Measurements from ENCODE around the gene DDN. TPM values are rescaled to one million over a fixed set of nuclear protein-coding genes. Genes with fewer than 3 reads are reported as not detected.
A peak's percentile ranks its signal among the peaks of the same experiment; 100 is the strongest.

DDN gene
- polyA plus RNA-seq (2013) = 0.12 and 0.18 TPM in 2 replicates

DNA sequence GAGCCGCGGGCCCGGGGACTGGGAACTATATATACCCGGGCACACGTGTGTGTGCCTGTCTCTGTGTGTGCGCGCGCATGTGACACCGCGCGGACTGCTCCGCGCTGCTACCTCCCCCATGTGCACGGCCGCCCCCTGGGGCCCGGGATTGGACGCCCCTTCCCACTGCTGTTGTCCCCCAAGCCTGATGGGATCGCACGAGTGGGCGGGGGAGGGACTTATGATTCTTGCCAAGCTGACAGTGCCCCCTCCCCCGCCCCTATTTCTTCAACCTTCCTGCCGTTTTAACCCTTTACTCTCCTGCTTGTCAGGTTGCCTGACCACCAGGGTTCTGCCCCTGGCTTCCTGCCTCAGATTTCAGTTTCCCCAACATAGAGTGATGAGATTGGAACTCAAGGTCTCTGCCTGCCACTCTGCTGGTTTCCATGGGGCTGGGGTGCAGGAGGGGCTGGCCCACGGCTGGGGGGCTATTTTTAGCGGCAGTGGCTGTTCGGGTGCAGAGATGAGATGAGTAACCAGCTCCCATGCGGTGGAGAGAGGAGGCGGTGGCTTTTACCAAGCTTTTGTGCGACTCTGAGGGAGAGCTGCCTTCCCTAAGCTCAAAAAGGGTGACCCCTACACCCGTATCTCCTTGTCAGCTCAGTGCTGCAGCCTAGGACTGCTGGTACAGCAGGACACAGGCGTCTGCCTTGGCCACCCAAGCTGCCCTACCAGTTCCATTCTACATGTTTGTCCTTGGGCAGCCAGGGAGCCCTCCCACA lies at the start of gene DDN:
Gene DDN (minus strand): TSS at position 5 of the 761 bp plus-strand sequence. CDS start 88 bp downstream, outside the sequence.
- H4K91ac ChIP-seq (ENCODE audit: low read depth, low read length) = no peak within 1 kb of the TSS
- no peak within 1 kb of the TSS for H2BK5ac ChIP-seq (ENCODE audit: low read depth, low read length, poor library complexity)
- no peak within 1 kb of the TSS for H3K9ac ChIP-seq (ENCODE audit: low read length)
- no peak within 1 kb of the TSS for H3K27ac ChIP-seq (ENCODE audit: low read depth, low read length)
- H3K4me3 ChIP-seq (ENCODE audit: low read depth, low read length) = no peak within 1 kb of the TSS
- peak within 1 kb of the TSS; percentile 61 for H2AFZ ChIP-seq (ENCODE audit: insufficient read depth, low read length, poor library complexity)
- no peak within 1 kb of the TSS for H2BK12ac ChIP-seq (ENCODE audit: low read length)
- H3K27me3 ChIP-seq (ENCODE audit: insufficient read depth, low read length) = peaks cover 35% of the 10 kb centered on the region
- no peak within 1 kb of the TSS for H2AK5ac ChIP-seq (ENCODE audit: low read length)
- H3K18ac ChIP-seq (ENCODE audit: low read length) = no peak within 1 kb of the TSS
- peak; percentile 36 to 56 for DNase-seq
- H4K12ac ChIP-seq (ENCODE audit: low read depth, low read length) = no peak within 1 kb of the TSS
- no peaks in the 10 kb centered on the region for H3K79me2 ChIP-seq (ENCODE audit: control insufficient read depth, insufficient read depth, low read length, poor library complexity)
- no peak within 1 kb of the TSS for H3K14ac ChIP-seq (ENCODE audit: low read length)
- peaks cover 21 to 28% of the 10 kb centered on the region in 2 experiments for H3K36me3 ChIP-seq (ENCODE audit: control insufficient read depth in 1 of 2, insufficient read depth in 2 of 2, low read length in 2 of 2)
- peak within 1 kb of the TSS; percentile 49 for H4K8ac ChIP-seq (ENCODE audit: low read depth, low read length)
- H3K79me1 ChIP-seq (ENCODE audit: low read length) = no peaks in the 10 kb centered on the region
- no peak within 1 kb of the TSS for H3K23ac ChIP-seq (ENCODE audit: low read length)
- H3K4ac ChIP-seq (ENCODE audit: low read depth, low read length) = no peak within 1 kb of the TSS
- no CpG with 5 or more reads among the region's 30 CpGs for WGBS (ENCODE audit: extremely low coverage, insufficient coverage, insufficient read length)
- peaks cover 24 to 27% of the 10 kb centered on the region in 2 experiments for H3K4me1 ChIP-seq (ENCODE audit: control insufficient read depth in 1 of 2, insufficient read depth in 2 of 2, low read length in 2 of 2)
- peak within 1 kb of the TSS; percentile 70 for H3K4me2 ChIP-seq (ENCODE audit: low read length)
- H3K9me3 ChIP-seq (ENCODE audit: insufficient read depth, low read depth, low read length) = peaks cover 3% of the 10 kb centered on the region
- H2BK120ac ChIP-seq (ENCODE audit: insufficient read depth, low read length, poor library complexity) = no peak within 1 kb of the TSS

DNA sequence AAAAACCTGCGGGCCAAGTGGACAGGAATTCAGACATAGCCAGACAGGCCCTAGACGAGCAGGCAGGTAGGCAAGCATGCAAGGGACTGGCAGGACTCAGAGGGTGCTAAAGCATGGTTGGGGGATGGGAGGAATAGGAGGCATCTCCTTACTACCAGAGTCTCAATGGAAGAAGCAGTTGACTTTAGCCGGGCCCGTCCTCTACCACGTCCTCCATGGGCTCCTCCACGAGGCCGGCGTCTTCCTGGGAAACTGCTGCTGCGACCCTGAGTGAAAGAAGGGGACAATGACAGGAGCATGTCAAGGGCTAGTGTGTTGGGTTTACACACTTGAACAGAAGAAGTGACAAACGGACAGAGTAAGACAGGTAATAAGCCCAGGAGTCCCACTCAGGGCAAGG lies 49.8 kb upstream of the DDN start:
- no peak overlapping the region for H3K4ac ChIP-seq (ENCODE audit: low read depth, low read length)
- no peaks in the 10 kb centered on the region for H3K79me1 ChIP-seq (ENCODE audit: low read length)
- H4K91ac ChIP-seq (ENCODE audit: low read depth, low read length) = no peak overlapping the region
- H3K9ac ChIP-seq (ENCODE audit: low read length) = no peak overlapping the region
- no peak overlapping the region for H2AK5ac ChIP-seq (ENCODE audit: low read length)
- no peak overlapping the region for H4K8ac ChIP-seq (ENCODE audit: low read depth, low read length)
- no peak overlapping the region for H3K23ac ChIP-seq (ENCODE audit: low read length)
- no peak overlapping the region for H2BK120ac ChIP-seq (ENCODE audit: insufficient read depth, low read length, poor library complexity)
- no peak overlapping the region for H3K18ac ChIP-seq (ENCODE audit: low read length)
- H3K27me3 ChIP-seq (ENCODE audit: insufficient read depth, low read length) = no peaks in the 10 kb centered on the region
- H3K9me3 ChIP-seq (ENCODE audit: insufficient read depth, low read depth, low read length) = no peaks in the 10 kb centered on the region
- no peak overlapping the region for H3K4me2 ChIP-seq (ENCODE audit: low read length)
- WGBS (ENCODE audit: extremely low coverage, insufficient coverage, insufficient read length) = no CpG with 5 or more reads among the region's 10 CpGs
- no peak overlapping the region for H2AFZ ChIP-seq (ENCODE audit: insufficient read depth, low read length, poor library complexity)
- H3K4me1 ChIP-seq (ENCODE audit: control insufficient read depth in 1 of 2, insufficient read depth in 2 of 2, low read length in 2 of 2) = no peaks in the 10 kb centered on the region
- no peak for DNase-seq
- H3K79me2 ChIP-seq (ENCODE audit: control insufficient read depth, insufficient read depth, low read length, poor library complexity) = no peaks in the 10 kb centered on the region
- no peak overlapping the region for H4K12ac ChIP-seq (ENCODE audit: low read depth, low read length)
- no peak overlapping the region for H2BK5ac ChIP-seq (ENCODE audit: low read depth, low read length, poor library complexity)
- no peak overlapping the region for H3K14ac ChIP-seq (ENCODE audit: low read length)
- H3K4me3 ChIP-seq (ENCODE audit: low read depth, low read length) = no peak overlapping the region
- no peak overlapping the region for H2BK12ac ChIP-seq (ENCODE audit: low read length)
- H3K27ac ChIP-seq (ENCODE audit: low read depth, low read length) = no peak overlapping the region
- peaks cover 84 to 94% of the 10 kb centered on the region in 2 experiments for H3K36me3 ChIP-seq (ENCODE audit: control insufficient read depth in 1 of 2, insufficient read depth in 2 of 2, low read length in 2 of 2)

DNA sequence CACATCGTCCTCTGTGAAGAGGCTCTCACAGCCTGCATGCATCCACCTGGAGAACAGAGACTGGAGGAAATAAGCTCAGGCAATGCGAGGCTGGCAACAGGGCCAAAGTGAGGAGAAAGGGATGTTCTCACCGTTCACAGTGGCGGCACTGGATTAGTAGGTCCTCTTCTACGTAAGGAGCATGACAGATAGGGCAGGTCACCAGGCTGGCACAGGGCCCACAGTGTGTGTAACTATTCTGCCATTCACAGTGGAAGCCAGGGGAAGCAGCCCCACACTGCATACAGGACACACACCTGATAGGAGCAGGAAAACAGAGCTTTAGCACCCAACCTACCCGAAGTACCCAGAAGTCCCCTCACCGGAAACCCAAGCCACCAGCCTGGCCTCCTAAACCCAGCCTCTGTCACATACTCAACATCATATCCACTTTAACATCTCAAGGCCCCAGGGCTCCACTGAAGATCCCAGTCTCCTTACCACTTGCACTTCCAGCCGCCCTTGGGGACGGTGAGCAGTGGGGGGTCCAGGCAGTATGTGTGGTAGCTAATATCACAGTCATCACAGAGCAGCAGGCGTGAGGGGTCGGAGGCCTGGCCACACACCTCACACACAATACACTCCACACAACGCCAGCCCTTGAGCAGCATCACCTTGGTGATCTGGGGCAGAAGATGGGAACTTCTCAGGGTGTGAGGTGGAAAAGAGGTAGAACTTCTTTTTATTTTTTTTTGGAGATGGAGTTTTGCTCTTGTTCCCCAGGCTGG lies 47.1 kb upstream of the DDN start:
- H3K18ac ChIP-seq (ENCODE audit: low read length) = no peak overlapping the region
- H3K14ac ChIP-seq (ENCODE audit: low read length) = no peak overlapping the region
- H3K4me3 ChIP-seq (ENCODE audit: low read depth, low read length) = no peak overlapping the region
- no peaks in the 10 kb centered on the region for H3K79me2 ChIP-seq (ENCODE audit: control insufficient read depth, insufficient read depth, low read length, poor library complexity)
- no peak overlapping the region for H2BK12ac ChIP-seq (ENCODE audit: low read length)
- no peak overlapping the region for H3K4me2 ChIP-seq (ENCODE audit: low read length)
- DNase-seq = no peak
- H3K27ac ChIP-seq (ENCODE audit: low read depth, low read length) = no peak overlapping the region
- no CpG with 5 or more reads among the region's 12 CpGs for WGBS (ENCODE audit: extremely low coverage, insufficient coverage, insufficient read length)
- H3K4me1 ChIP-seq (ENCODE audit: control insufficient read depth in 1 of 2, insufficient read depth in 2 of 2, low read length in 2 of 2) = no peaks in the 10 kb centered on the region
- H4K8ac ChIP-seq (ENCODE audit: low read depth, low read length) = no peak overlapping the region
- no peaks in the 10 kb centered on the region for H3K79me1 ChIP-seq (ENCODE audit: low read length)
- no peak overlapping the region for H4K91ac ChIP-seq (ENCODE audit: low read depth, low read length)
- no peak overlapping the region for H3K9ac ChIP-seq (ENCODE audit: low read length)
- H4K12ac ChIP-seq (ENCODE audit: low read depth, low read length) = no peak overlapping the region
- H3K23ac ChIP-seq (ENCODE audit: low read length) = no peak overlapping the region
- H2AFZ ChIP-seq (ENCODE audit: insufficient read depth, low read length, poor library complexity) = no peak overlapping the region
- no peak overlapping the region for H3K4ac ChIP-seq (ENCODE audit: low read depth, low read length)
- H3K36me3 ChIP-seq (ENCODE audit: control insufficient read depth in 1 of 2, insufficient read depth in 2 of 2, low read length in 2 of 2) = peaks cover 85 to 94% of the 10 kb centered on the region in 2 experiments
- no peaks in the 10 kb centered on the region for H3K27me3 ChIP-seq (ENCODE audit: insufficient read depth, low read length)
- no peaks in the 10 kb centered on the region for H3K9me3 ChIP-seq (ENCODE audit: insufficient read depth, low read depth, low read length)
- no peak overlapping the region for H2AK5ac ChIP-seq (ENCODE audit: low read length)
- H2BK5ac ChIP-seq (ENCODE audit: low read depth, low read length, poor library complexity) = no peak overlapping the region
- no peak overlapping the region for H2BK120ac ChIP-seq (ENCODE audit: insufficient read depth, low read length, poor library complexity)

DNA sequence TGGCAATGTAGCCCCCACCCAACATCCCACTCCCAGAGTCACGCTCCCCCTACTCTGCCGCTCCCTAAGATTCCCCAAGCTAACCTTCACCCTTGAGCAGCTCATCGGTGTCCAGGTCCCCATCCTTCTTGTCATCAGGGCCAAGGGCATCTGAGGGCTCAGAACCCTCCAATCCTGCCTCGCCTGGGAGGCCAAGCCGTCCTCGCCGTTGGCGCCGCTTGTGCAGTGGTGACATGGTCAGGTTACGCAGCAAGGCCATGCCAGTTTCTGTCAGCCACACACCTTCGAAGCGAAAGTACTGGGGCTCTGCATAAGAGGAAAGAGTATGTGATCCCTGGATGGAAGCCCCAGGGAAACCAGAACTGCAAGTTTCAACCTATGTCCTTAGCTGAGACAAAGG lies 45.5 kb upstream of the DDN start:
- no peaks in the 10 kb centered on the region for H3K27me3 ChIP-seq (ENCODE audit: insufficient read depth, low read length)
- H3K4me2 ChIP-seq (ENCODE audit: low read length) = no peak overlapping the region
- no CpG with 5 or more reads among the region's 12 CpGs for WGBS (ENCODE audit: extremely low coverage, insufficient coverage, insufficient read length)
- H2BK120ac ChIP-seq (ENCODE audit: insufficient read depth, low read length, poor library complexity) = no peak overlapping the region
- no peak overlapping the region for H3K14ac ChIP-seq (ENCODE audit: low read length)
- H3K9ac ChIP-seq (ENCODE audit: low read length) = no peak overlapping the region
- no peak overlapping the region for H3K27ac ChIP-seq (ENCODE audit: low read depth, low read length)
- no peak overlapping the region for H3K18ac ChIP-seq (ENCODE audit: low read length)
- H2AFZ ChIP-seq (ENCODE audit: insufficient read depth, low read length, poor library complexity) = no peak overlapping the region
- no peaks in the 10 kb centered on the region for H3K9me3 ChIP-seq (ENCODE audit: insufficient read depth, low read depth, low read length)
- no peak overlapping the region for H2AK5ac ChIP-seq (ENCODE audit: low read length)
- peaks cover 85 to 94% of the 10 kb centered on the region in 2 experiments for H3K36me3 ChIP-seq (ENCODE audit: control insufficient read depth in 1 of 2, insufficient read depth in 2 of 2, low read length in 2 of 2)
- no peak for DNase-seq
- H4K8ac ChIP-seq (ENCODE audit: low read depth, low read length) = no peak overlapping the region
- no peak overlapping the region for H4K12ac ChIP-seq (ENCODE audit: low read depth, low read length)
- no peak overlapping the region for H3K4me3 ChIP-seq (ENCODE audit: low read depth, low read length)
- H3K4me1 ChIP-seq (ENCODE audit: control insufficient read depth in 1 of 2, insufficient read depth in 2 of 2, low read length in 2 of 2) = no peaks in the 10 kb centered on the region
- no peak overlapping the region for H3K23ac ChIP-seq (ENCODE audit: low read length)
- H3K4ac ChIP-seq (ENCODE audit: low read depth, low read length) = no peak overlapping the region
- H3K79me1 ChIP-seq (ENCODE audit: low read length) = no peaks in the 10 kb centered on the region
- H2BK12ac ChIP-seq (ENCODE audit: low read length) = no peak overlapping the region
- no peak overlapping the region for H2BK5ac ChIP-seq (ENCODE audit: low read depth, low read length, poor library complexity)
- no peak overlapping the region for H4K91ac ChIP-seq (ENCODE audit: low read depth, low read length)
- no peaks in the 10 kb centered on the region for H3K79me2 ChIP-seq (ENCODE audit: control insufficient read depth, insufficient read depth, low read length, poor library complexity)

Data from trophoblast cell (in vitro differentiated cells and primary cell).